NCI-H128 (cell line): ENCODE results near the gene ABL2.
"Not testable (repeated sequence)": the region's sequence is repeated elsewhere in the genome, so short reads cannot be mapped to it uniquely, and the experiment has no call there.

Experiments used
- DNase-seq: peaks from one replicate; lab custom pipeline; 2025; ENCODE audit not compliant: unreplicated experiment; lab: John Stamatoyannopoulos, UW

ABL2 gene

GRCh38 chr1:179170468-179170770, 59.1 kb downstream of the ABL2 start:
- not testable (repeated sequence) for DNase-seq

- no peak for DNase-seq
Measured at GRCh38 chr1:179169616-179170467, 59.6 kb downstream of the ABL2 start.

- no peak for DNase-seq
Measured at GRCh38 chr1:179168536-179168935, 60.9 kb downstream of the ABL2 start.

GRCh38 chr1:179167955-179168354, 61.5 kb downstream of the ABL2 start:
- DNase-seq, result no peak

- DNase-seq, result no peak
Measured at GRCh38 chr1:179167418-179167777, 62.1 kb downstream of the ABL2 start.

- DNase-seq, result no peak
Measured at GRCh38 chr1:179166663-179167417, 62.6 kb downstream of the ABL2 start.

GRCh38 chr1:179164494-179164893, 65.0 kb downstream of the ABL2 start:
- no peak for DNase-seq

GRCh38 chr1:179156708-179157107, 72.8 kb downstream of the ABL2 start:
- DNase-seq, result no peak

GRCh38 chr1:179156026-179156425, 73.5 kb downstream of the ABL2 start:
- DNase-seq, result no peak

GRCh38 chr1:179155615-179156014, 73.9 kb downstream of the ABL2 start:
- no peak for DNase-seq

GRCh38 chr1:179154437-179154836, 75.0 kb downstream of the ABL2 start:
- DNase-seq, result no peak

GRCh38 chr1:179153217-179153616, 76.3 kb downstream of the ABL2 start:
- no peak for DNase-seq

GRCh38 chr1:179151908-179152682, 77.4 kb downstream of the ABL2 start:
- DNase-seq, result no peak

- no peak for DNase-seq
Measured at GRCh38 chr1:179146911-179147310, 82.6 kb downstream of the ABL2 start.

GRCh38 chr1:179146476-179146875, 83.0 kb downstream of the ABL2 start:
- no peak for DNase-seq

- DNase-seq, result no peak
Measured at GRCh38 chr1:179145521-179145920, 84.0 kb downstream of the ABL2 start.

GRCh38 chr1:179144626-179145025, 84.9 kb downstream of the ABL2 start:
- no peak for DNase-seq

GRCh38 chr1:179143322-179143721, 86.2 kb downstream of the ABL2 start:
- DNase-seq, result no peak

- DNase-seq, result no peak
Measured at GRCh38 chr1:179142889-179143299, 86.6 kb downstream of the ABL2 start.

GRCh38 chr1:179141592-179142251, 87.8 kb downstream of the ABL2 start:
- no peak for DNase-seq

GRCh38 chr1:179138755-179139154, 90.7 kb downstream of the ABL2 start:
- not testable (repeated sequence) for DNase-seq
